ENCODE measurements around the gene PEX26.
"Not testable (repeated sequence)": the region's sequence is repeated elsewhere in the genome, so short reads cannot be mapped to it uniquely, and the experiment has no call there.

The PEX26 gene

GRCh38 chr22:18121506-18121905 is 43.7 kb downstream of the PEX26 start:
- DNase-seq, result no peak

- DNase-seq, result no peak
Measured at GRCh38 chr22:18121954-18122554, 44.3 kb downstream of the PEX26 start.

- not testable (repeated sequence) for DNase-seq
Measured at GRCh38 chr22:18123476-18124025, 45.8 kb downstream of the PEX26 start.

GRCh38 chr22:18126606-18127005 is 48.8 kb downstream of the PEX26 start:
- no peak for DNase-seq

GRCh38 chr22:18130018-18130417 is 52.2 kb downstream of the PEX26 start:
- no peak for DNase-seq

- DNase-seq, result no peak
Measured at GRCh38 chr22:18130699-18131429, 53.1 kb downstream of the PEX26 start.

- no peak for DNase-seq
Measured at GRCh38 chr22:18133452-18133851, 55.7 kb downstream of the PEX26 start.

- DNase-seq, result no peak
Measured at GRCh38 chr22:18136563-18137320, 59.0 kb downstream of the PEX26 start.

- not testable (repeated sequence) for DNase-seq
Measured at GRCh38 chr22:18141004-18141403, 63.2 kb downstream of the PEX26 start.

- DNase-seq, result no peak
Measured at GRCh38 chr22:18144105-18144504, 66.3 kb downstream of the PEX26 start.

- no peak for DNase-seq
Measured at GRCh38 chr22:18145676-18146388, 68.0 kb downstream of the PEX26 start.

GRCh38 chr22:18146389-18146753 is 68.6 kb downstream of the PEX26 start:
- DNase-seq, result no peak

GRCh38 chr22:18147791-18148190 is 70.0 kb downstream of the PEX26 start:
- no peak for DNase-seq

GRCh38 chr22:18148293-18148965 is 70.6 kb downstream of the PEX26 start:
- DNase-seq, result no peak

- no peak for DNase-seq
Measured at GRCh38 chr22:18152519-18152918, 74.7 kb downstream of the PEX26 start.

GRCh38 chr22:18154821-18155390 is 77.1 kb downstream of the PEX26 start:
- no peak for DNase-seq

Measured in CD4-positive, alpha-beta T cell treated with Interleukin-4 for 1 hour (primary cell).